Right lobe of liver (tissue), 6 donors: ENCODE results near the gene MAP3K5. TPM values are rescaled to one million over a fixed set of nuclear protein-coding genes. Genes with fewer than 3 reads are reported as not detected.
A peak's percentile ranks its signal among the peaks of the same experiment; 100 is the strongest.
"Not testable (repeated sequence)": the region's sequence is repeated elsewhere in the genome, so short reads cannot be mapped to it uniquely, and the experiment has no call there.

Experiments used
- ATAC-seq, 4 donors: fragments of 200-7000 bp; cut with Tn5 transposase; one replicate each; pipeline ENCODE4 v1.9.1; 2020; ENCODE audit warnings: mild to moderate bottlenecking in 4 of 4, moderate library complexity in 4 of 4
- DNase-seq, 3 donors: peaks; one replicate each; pipeline ENCODE4 v3.0.0-alpha.2; 2020
- H3K27ac ChIP-seq, 3 donors: fragments of 200-600 bp; one replicate each; pipeline ENCODE4 v1.8.0; 2022
- H3K27me3 ChIP-seq, 2 donors: fragments of 200-600 bp; one replicate each; pipeline ENCODE4 v1.8.0; 2022
- H3K36me3 ChIP-seq, 4 donors: fragments of 200-600 bp; sonication (generic) in 1 of 4; one replicate each; pipeline versions ENCODE4 v1.5.1 to v1.8.0; 2017 to 2022; ENCODE audit warnings: control low read depth in 1 of 4
- H3K4me1 ChIP-seq, 4 donors: fragments of 200-600 bp; sonication (generic) in 1 of 4; one replicate each; pipeline versions ENCODE4 v1.5.1 to v1.8.0; 2017 to 2022; ENCODE audit warnings: control low read depth in 1 of 4
- H3K4me3 ChIP-seq, 3 donors: fragments of 200-600 bp; one replicate each; pipeline ENCODE4 v1.8.0; 2022
- H3K9me3 ChIP-seq, 4 donors: fragments of 200-600 bp; sonication (generic) in 1 of 4; one replicate each; pipeline versions ENCODE4 v1.5.1 to v1.8.0; 2017 to 2022; ENCODE audit warnings: control low read depth in 1 of 4
- POLR2A ChIP-seq: fragments of 450-650 bp; IDR thresholded peaks from one replicate; pipeline ENCODE4 v1.6.1; 2017; ENCODE audit warnings: antibody characterized with exemption, mild to moderate bottlenecking
- WGBS: methylation state at CpG from one replicate; pipeline ENCODE4 v1.1.6; 2018; ENCODE audit warnings: low coverage, low lambda C conversion rate; ENCODE audit not compliant: insufficient coverage; ENCODE audit errors: missing lambda C conversion rate; 5-methylcytosine and 5-hydroxymethylcytosine counted together
- intact Hi-C, 2 donors: fragments of 100-400 bp; cut with DNase I; formaldehyde crosslinking; loops; one replicate each; pipeline versions ENCODE4 v1.11.2 to v1.14.1; 2022
- total RNA-seq, 6 experiments: library from RNA; depleted of rRNA in 2 of 6; stranded (reverse); fragments of >200 nt in 2 of 6; fragmentation: NEBNext Ultra II Directional in 3 of 6; extraction: Animal tissue kit (Norgen Biotek cat#: 25700) in 3 of 6; gene quantifications; one replicate each; pipeline versions ENCODE4 v1.1.0 to v1.2.4, GENCODE V29; 2016 to 2023
- TF ChIP-seq, protein P1 (sequence below), 4 donors: fragments of 200-600 bp in 3 of 4; fragments of 450-650 bp in 1 of 4; IDR thresholded peaks; one replicate each; pipeline versions ENCODE4 v1.5.1 to v1.8.0; 2016 to 2022; ENCODE audit warnings: antibody characterized with exemption in 4 of 4, mild to moderate bottlenecking in 2 of 4
- donor health status: DM: no; HTN: yes; CAD: no.
- donor health status: DM: no; HTN: no; CAD: no.
- donor health status: DM: no; HTN: no; CAD: no.
- donor health status: DM: no; HTN: yes; CAD: no.
- donor health status: DM: no; HTN: yes; CAD: no.

MAP3K5 gene
- total RNA-seq, 6 experiments from 2014 or later, result 5.0 to 10.4 (median 6.9) TPM

GRCh38 chr6:136793363-136793762, 1.1 kb upstream of the MAP3K5 start:
- TF ChIP-seq, protein P1, sequence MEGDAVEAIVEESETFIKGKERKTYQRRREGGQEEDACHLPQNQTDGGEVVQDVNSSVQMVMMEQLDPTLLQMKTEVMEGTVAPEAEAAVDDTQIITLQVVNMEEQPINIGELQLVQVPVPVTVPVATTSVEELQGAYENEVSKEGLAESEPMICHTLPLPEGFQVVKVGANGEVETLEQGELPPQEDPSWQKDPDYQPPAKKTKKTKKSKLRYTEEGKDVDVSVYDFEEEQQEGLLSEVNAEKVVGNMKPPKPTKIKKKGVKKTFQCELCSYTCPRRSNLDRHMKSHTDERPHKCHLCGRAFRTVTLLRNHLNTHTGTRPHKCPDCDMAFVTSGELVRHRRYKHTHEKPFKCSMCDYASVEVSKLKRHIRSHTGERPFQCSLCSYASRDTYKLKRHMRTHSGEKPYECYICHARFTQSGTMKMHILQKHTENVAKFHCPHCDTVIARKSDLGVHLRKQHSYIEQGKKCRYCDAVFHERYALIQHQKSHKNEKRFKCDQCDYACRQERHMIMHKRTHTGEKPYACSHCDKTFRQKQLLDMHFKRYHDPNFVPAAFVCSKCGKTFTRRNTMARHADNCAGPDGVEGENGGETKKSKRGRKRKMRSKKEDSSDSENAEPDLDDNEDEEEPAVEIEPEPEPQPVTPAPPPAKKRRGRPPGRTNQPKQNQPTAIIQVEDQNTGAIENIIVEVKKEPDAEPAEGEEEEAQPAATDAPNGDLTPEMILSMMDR (IDR thresholded peaks at IDR 0.05), result no peak
- no peak for TF ChIP-seq POLR2A
- no peaks in the 10 kb centered on the region for H3K9me3 ChIP-seq
- DNase-seq (no peak), ATAC-seq (no peak)
- H3K27me3 ChIP-seq, result no peaks in the 10 kb centered on the region
- H3K36me3 ChIP-seq, result no peaks in the 10 kb centered on the region
- peak overlapping the region; percentile 90 to 96 (median 95) for H3K4me3 ChIP-seq
- peaks cover 0 to 18% (median 7%) of the 10 kb centered on the region in 4 donors for H3K4me1 ChIP-seq
- peak overlapping the region in 2 of 3 donors; percentile 93 for H3K27ac ChIP-seq
- intact Hi-C loops, result loop anchor here (10.0 kb wide), 1 partner anchor 149 kb away; no protein-coding TSS in a partner anchor
- WGBS, result 18% methylated on average over 8 of the region's 8 CpGs

DNA sequence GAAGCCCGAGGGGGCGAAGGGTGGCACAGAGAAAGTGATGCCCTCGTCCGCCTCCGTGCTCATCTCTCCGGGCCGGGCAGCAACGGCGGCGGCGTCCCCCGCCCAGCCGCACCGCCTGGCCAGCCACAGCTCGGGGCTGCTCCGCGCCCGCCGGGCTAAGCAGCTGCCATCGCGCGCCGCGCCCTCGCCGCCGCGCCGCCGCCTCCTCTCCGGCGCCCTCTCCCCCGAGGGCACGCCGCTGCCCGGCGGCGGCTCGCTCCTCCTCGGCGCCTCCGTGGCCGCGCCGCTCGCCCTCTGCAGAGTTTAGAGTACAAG, 225 bp downstream of the MAP3K5 start:
- DNase-seq, result no peak
- peaks cover 0 to 32% (median 9%) of the 10 kb centered on the region in 4 donors for H3K4me1 ChIP-seq
- H3K27me3 ChIP-seq, result no peaks in the 10 kb centered on the region
- H3K27ac ChIP-seq, result peak overlapping the region; percentile 93 to 95 (median 93)
- ATAC-seq, result no peak
- intact Hi-C loops, result loop anchor here (10.0 kb wide), 1 partner anchor 147 kb away; no protein-coding TSS in a partner anchor
- no CpG with 5 or more reads among the region's 46 CpGs for WGBS
- no peaks in the 10 kb centered on the region for H3K36me3 ChIP-seq
- H3K9me3 ChIP-seq, result no peaks in the 10 kb centered on the region
- peak overlapping the region; percentile 90 to 96 (median 95) for H3K4me3 ChIP-seq
- TF ChIP-seq, protein P1 (IDR thresholded peaks at IDR 0.05), result no peak
- TF ChIP-seq POLR2A, result peak; percentile 60

- DNase-seq, result peak; percentile 81 to 92 (median 88)
- WGBS, result under 1% methylated on average over 13 of the region's 62 CpGs
- intact Hi-C loops, result loop anchor here (10.0 kb wide), 1 partner anchor 147 kb away; no protein-coding TSS in a partner anchor
- peak overlapping the region; percentile 90 to 96 (median 95) for H3K4me3 ChIP-seq
- H3K27ac ChIP-seq, result peak overlapping the region; percentile 93 to 95 (median 93)
- TF ChIP-seq POLR2A, result peak; percentile 24
- TF ChIP-seq, protein P1 (IDR thresholded peaks at IDR 0.05), result no peak
- no peaks in the 10 kb centered on the region for H3K27me3 ChIP-seq
- H3K4me1 ChIP-seq, result peaks cover 0 to 37% (median 9%) of the 10 kb centered on the region in 4 donors
- H3K36me3 ChIP-seq, result no peaks in the 10 kb centered on the region
- H3K9me3 ChIP-seq, result no peaks in the 10 kb centered on the region
- peak; percentile 53 to 62 (median 58) for ATAC-seq
These were observed 782 bp downstream of the MAP3K5 start for GRCh38 chr6:136791296-136792094.

DNA sequence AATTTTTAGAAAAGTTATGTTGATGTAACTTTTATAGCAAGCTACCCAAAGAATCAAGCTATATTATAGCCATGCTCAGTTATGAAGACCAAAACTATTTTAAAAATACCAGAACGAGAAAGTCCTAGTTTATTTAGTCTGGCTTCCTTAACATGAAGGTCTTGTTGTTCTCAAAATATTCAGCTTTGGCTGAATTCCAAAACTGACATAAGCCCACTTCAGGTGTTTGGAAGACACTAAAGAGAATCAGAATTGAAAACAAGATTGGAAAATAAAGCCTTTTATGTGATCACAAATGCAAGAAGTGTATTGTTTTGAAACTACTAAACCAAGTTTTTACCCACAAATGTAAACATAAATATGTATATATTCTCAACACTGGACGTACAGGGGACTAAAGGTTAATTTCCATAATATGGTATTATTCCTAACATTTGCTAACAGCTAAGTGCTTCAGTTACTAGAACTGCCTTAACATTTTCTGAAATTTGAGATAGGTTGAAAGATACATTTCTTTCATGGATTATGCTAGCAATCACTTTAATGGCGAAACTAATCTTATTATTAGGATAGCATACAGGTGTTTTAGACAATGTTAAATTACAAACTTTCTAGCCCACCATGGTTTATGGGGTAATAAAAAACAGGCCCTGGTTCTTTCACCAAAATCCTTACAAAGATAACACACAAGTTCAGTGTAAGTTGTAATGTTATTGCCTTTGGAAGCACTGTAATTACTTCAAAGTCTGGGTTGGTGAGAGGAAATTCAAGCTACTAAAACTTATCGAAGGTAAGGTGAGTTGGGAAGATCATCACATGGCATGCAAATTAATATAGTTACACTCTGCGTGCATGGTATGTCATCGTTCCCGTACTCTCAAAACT, 1.6 kb downstream of the MAP3K5 start:
- peak overlapping the region; percentile 93 to 95 (median 93) for H3K27ac ChIP-seq
- no peak for TF ChIP-seq POLR2A
- TF ChIP-seq, protein P1 (IDR thresholded peaks at IDR 0.05), result no peak
- 10% methylated on average over 7 of the region's 7 CpGs for WGBS
- H3K27me3 ChIP-seq, result no peaks in the 10 kb centered on the region
- DNase-seq (no peak), ATAC-seq (no peak)
- H3K36me3 ChIP-seq, result no peaks in the 10 kb centered on the region
- peaks cover 0 to 44% (median 9%) of the 10 kb centered on the region in 4 donors for H3K4me1 ChIP-seq
- no peaks in the 10 kb centered on the region for H3K9me3 ChIP-seq
- intact Hi-C loops, result loop anchor here (10.0 kb wide), 1 partner anchor 146 kb away; no protein-coding TSS in a partner anchor
- H3K4me3 ChIP-seq, result peak overlapping the region; percentile 90 to 96 (median 95)

GRCh38 chr6:136789440-136789839, 2.8 kb downstream of the MAP3K5 start:
- DNase-seq, H3K36me3 ChIP-seq, intact Hi-C loops, H3K4me3 ChIP-seq, H3K27me3 ChIP-seq, ATAC-seq, H3K9me3 ChIP-seq: not testable (repeated sequence)
- 66% methylated on average over 3 of the region's 3 CpGs for WGBS
- Histone ChIP-seq H3K27ac (peak overlapping the region in 1 of 3 donors; percentile 93), H3K4me1 (peaks cover 0 to 44% (median 9%) of the 10 kb centered on the region in 4 donors)
